Measurements from ENCODE around the gene ALDH7A1.

Gene ALDH7A1

GRCh38 chr5:126497506-126497905 is 97.5 kb downstream of the ALDH7A1 start:
- Histone ChIP-seq H3K27me3 (ENCODE audit: insufficient read depth, low read depth) (no peaks in the 10 kb centered on the region), H3K79me2 (ENCODE audit: insufficient read depth, low read depth) (no peaks in the 10 kb centered on the region), H4K20me1 (ENCODE audit: insufficient read depth) (no peaks in the 10 kb centered on the region), H3K9ac (no peak overlapping the region), H3K4me1 (ENCODE audit: low read depth, poor library complexity, severe bottlenecking) (peaks cover 14% of the 10 kb centered on the region), H3K36me3 (ENCODE audit: insufficient read depth) (no peaks in the 10 kb centered on the region), H3K27ac (no peak overlapping the region), H3K4me3 (IDR thresholded peaks at IDR 0.05; ENCODE audit: insufficient read depth, low read depth, low read length) (no peak overlapping the region), H2AFZ (ENCODE audit: low read depth) (no peak overlapping the region), H3K4me2 (no peak overlapping the region)
- TF ChIP-seq CTCF (conservative IDR thresholded peaks at IDR 0.05; ENCODE audit: low read depth, low read length), result no peak

GRCh38 chr5:126494393-126494792 is 100.6 kb downstream of the ALDH7A1 start:
- no peaks in the 10 kb centered on the region for H4K20me1 ChIP-seq (ENCODE audit: insufficient read depth)
- no peak overlapping the region for H2AFZ ChIP-seq (ENCODE audit: low read depth)
- TF ChIP-seq CTCF (conservative IDR thresholded peaks at IDR 0.05; ENCODE audit: low read depth, low read length), result no peak
- H3K36me3 ChIP-seq (ENCODE audit: insufficient read depth), result no peaks in the 10 kb centered on the region
- H3K4me2 ChIP-seq, result no peak overlapping the region
- no peak overlapping the region for H3K27ac ChIP-seq
- peaks cover 6% of the 10 kb centered on the region for H3K4me1 ChIP-seq (ENCODE audit: low read depth, poor library complexity, severe bottlenecking)
- no peaks in the 10 kb centered on the region for H3K79me2 ChIP-seq (ENCODE audit: insufficient read depth, low read depth)
- no peak overlapping the region for H3K4me3 ChIP-seq (IDR thresholded peaks at IDR 0.05; ENCODE audit: insufficient read depth, low read depth, low read length)
- no peak overlapping the region for H3K9ac ChIP-seq
- no peaks in the 10 kb centered on the region for H3K27me3 ChIP-seq (ENCODE audit: insufficient read depth, low read depth)

GRCh38 chr5:126492939-126493338 is 102.1 kb downstream of the ALDH7A1 start:
- Histone ChIP-seq H3K79me2 (ENCODE audit: insufficient read depth, low read depth) (no peaks in the 10 kb centered on the region), H3K27me3 (ENCODE audit: insufficient read depth, low read depth) (no peaks in the 10 kb centered on the region), H3K36me3 (ENCODE audit: insufficient read depth) (no peaks in the 10 kb centered on the region), H2AFZ (ENCODE audit: low read depth) (no peak overlapping the region), H3K9ac (no peak overlapping the region), H3K4me3 (IDR thresholded peaks at IDR 0.05; ENCODE audit: insufficient read depth, low read depth, low read length) (no peak overlapping the region), H3K27ac (no peak overlapping the region), H3K4me2 (no peak overlapping the region), H3K4me1 (ENCODE audit: low read depth, poor library complexity, severe bottlenecking) (peaks cover 6% of the 10 kb centered on the region), H4K20me1 (ENCODE audit: insufficient read depth) (no peaks in the 10 kb centered on the region)
- no peak for TF ChIP-seq CTCF (conservative IDR thresholded peaks at IDR 0.05; ENCODE audit: low read depth, low read length)

GRCh38 chr5:126490167-126490940 is 104.7 kb downstream of the ALDH7A1 start:
- H4K20me1 ChIP-seq (ENCODE audit: insufficient read depth), result no peaks in the 10 kb centered on the region
- H3K79me2 ChIP-seq (ENCODE audit: insufficient read depth, low read depth), result no peaks in the 10 kb centered on the region
- H3K27me3 ChIP-seq (ENCODE audit: insufficient read depth, low read depth), result no peaks in the 10 kb centered on the region
- peaks cover 6% of the 10 kb centered on the region for H3K4me1 ChIP-seq (ENCODE audit: low read depth, poor library complexity, severe bottlenecking)
- H3K27ac ChIP-seq, result no peak overlapping the region
- H2AFZ ChIP-seq (ENCODE audit: low read depth), result no peak overlapping the region
- no peak for TF ChIP-seq CTCF (conservative IDR thresholded peaks at IDR 0.05; ENCODE audit: low read depth, low read length)
- no peak overlapping the region for H3K4me2 ChIP-seq
- H3K4me3 ChIP-seq (IDR thresholded peaks at IDR 0.05; ENCODE audit: insufficient read depth, low read depth, low read length), result no peak overlapping the region
- no peaks in the 10 kb centered on the region for H3K36me3 ChIP-seq (ENCODE audit: insufficient read depth)
- no peak overlapping the region for H3K9ac ChIP-seq

All from KMS-11 (cell line).